ENCODE data around the gene LGALS4.
"Not testable (repeated sequence)": the region's sequence is repeated elsewhere in the genome, so short reads cannot be mapped to it uniquely, and the experiment has no call there.

DNA sequence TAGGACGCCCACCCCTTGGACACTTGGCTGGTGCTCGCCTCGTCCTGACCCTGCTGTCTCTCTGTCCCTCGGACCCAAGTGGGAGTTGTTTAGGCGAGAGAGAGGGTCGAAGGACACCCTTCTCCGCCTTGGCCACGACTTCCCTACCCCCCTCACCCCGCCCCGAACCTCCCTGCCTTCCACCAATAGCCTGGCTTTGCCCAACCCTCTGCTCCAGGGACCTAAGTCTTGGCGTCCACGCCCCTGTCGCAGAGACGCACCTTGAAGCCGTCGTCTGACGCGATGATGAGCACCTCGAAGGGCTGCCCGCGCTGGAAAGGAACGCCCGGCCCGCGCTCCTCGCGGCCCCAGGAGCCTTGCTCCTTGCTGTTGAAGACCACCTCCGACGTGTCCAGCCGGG, 41.2 kb downstream of the LGALS4 start:
- TF ChIP-seq, protein P1, sequence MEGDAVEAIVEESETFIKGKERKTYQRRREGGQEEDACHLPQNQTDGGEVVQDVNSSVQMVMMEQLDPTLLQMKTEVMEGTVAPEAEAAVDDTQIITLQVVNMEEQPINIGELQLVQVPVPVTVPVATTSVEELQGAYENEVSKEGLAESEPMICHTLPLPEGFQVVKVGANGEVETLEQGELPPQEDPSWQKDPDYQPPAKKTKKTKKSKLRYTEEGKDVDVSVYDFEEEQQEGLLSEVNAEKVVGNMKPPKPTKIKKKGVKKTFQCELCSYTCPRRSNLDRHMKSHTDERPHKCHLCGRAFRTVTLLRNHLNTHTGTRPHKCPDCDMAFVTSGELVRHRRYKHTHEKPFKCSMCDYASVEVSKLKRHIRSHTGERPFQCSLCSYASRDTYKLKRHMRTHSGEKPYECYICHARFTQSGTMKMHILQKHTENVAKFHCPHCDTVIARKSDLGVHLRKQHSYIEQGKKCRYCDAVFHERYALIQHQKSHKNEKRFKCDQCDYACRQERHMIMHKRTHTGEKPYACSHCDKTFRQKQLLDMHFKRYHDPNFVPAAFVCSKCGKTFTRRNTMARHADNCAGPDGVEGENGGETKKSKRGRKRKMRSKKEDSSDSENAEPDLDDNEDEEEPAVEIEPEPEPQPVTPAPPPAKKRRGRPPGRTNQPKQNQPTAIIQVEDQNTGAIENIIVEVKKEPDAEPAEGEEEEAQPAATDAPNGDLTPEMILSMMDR (IDR thresholded peaks at IDR 0.05; ENCODE audit: low read length): not testable (repeated sequence)
- not testable (repeated sequence) for TF ChIP-seq EZH2 (optimal IDR thresholded peaks at IDR 0.05; ENCODE audit: low read depth, low read length)

All from MM.1S (cell line).